Glomerular visceral epithelial cell (primary cell): ENCODE results near the gene KPNA6.
A peak's percentile ranks its signal among the peaks of the same experiment; 100 is the strongest.
"Not testable (repeated sequence)": the region's sequence is repeated elsewhere in the genome, so short reads cannot be mapped to it uniquely, and the experiment has no call there.

Experiments used
- DNase-seq: peaks from one replicate; pipeline ENCODE4 v3.0.0-alpha.2; 2016; ENCODE audit errors: extremely low spot score

Gene KPNA6

DNA sequence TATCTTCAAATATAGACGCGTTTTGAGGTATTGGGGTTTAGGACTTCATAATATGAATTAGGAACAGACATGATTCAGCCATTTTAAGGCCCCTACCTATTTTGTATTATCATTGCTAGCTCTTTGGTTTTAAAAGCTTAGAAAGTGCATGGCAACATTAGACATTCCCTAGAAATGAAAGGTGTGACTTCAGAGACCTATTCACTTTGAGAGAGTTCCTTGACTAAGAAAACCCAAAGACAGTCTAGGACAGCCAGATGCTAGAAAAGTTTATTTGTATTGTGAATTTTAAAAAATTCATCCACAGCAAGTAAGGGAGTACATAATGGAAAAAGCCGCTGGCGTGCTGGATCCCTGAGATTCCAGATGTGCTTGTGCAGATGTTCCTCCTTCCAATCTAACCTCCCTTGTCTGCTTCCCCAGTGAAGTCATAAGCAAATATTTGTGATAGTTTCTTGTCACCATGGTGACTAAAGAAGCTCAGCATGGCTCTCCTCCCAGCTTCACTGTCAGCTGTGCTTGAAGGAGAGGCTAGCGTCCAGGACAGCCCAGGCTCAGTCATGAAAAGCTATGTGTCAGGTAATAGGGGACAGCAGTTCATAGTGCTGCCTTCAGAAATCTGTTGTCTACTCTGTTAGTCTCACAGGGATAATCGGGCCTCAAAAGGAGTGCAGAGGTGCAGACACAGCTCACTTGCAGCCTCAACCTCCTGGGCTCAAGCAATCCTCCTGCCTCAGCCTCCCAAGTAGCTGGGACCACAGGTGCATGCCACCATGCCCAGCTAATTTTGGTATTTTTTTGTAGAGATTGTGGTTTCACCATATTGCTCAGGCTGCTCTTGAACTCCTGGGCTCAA, 34.8 kb downstream of the KPNA6 start:
- DNase-seq = peak; percentile 52

DNA sequence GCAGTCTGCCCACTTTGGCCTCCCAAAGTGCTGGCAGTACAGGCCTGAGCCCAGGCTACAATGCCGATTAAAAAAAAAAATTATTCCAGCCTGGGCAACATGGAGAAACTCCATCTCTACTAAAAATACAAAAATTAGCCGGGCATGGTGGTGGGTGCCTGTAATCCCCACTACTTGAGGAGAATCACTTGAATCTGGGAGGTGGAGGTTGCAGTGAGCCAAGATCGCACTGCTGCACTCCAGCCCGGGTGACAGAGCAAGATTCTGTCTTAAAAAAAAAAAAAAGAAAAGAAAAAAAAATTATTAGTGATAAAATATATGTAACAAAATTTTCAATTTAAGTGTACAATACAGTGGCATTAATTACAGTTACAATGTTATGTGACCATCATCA, 35.4 kb downstream of the KPNA6 start:
- DNase-seq = not testable (repeated sequence)

- DNase-seq = no peak
Measured at GRCh38 chr1:32144033-32144432, 36.2 kb downstream of the KPNA6 start.

- not testable (repeated sequence) for DNase-seq
Measured at GRCh38 chr1:32147799-32148198, 39.9 kb downstream of the KPNA6 start.

- DNase-seq = no peak
Measured at GRCh38 chr1:32150847-32151246, 43.0 kb downstream of the KPNA6 start.

DNA sequence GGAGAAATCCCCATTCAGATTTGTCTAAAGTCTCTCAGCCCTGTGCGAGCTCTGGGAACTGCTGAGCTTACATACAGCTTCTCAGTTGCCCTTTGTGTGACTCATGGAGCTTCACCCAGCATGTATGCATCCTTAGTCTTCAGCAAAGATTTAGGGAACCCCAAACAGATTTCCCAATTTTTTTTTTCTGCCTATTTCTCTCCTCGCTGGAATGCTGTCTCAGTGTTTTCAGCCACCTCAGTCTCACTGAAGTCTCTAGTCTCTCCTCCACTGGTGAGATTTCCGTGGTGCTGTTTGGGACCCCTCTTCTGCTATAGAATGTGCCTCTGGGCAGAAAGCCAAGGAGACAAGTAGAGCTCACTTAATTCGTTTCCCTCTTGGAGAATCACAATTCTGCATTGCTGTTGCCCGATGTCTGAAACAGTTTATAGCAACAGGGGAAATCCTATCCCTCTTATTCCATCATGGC, 43.5 kb downstream of the KPNA6 start:
- peak; percentile 45 for DNase-seq

DNA sequence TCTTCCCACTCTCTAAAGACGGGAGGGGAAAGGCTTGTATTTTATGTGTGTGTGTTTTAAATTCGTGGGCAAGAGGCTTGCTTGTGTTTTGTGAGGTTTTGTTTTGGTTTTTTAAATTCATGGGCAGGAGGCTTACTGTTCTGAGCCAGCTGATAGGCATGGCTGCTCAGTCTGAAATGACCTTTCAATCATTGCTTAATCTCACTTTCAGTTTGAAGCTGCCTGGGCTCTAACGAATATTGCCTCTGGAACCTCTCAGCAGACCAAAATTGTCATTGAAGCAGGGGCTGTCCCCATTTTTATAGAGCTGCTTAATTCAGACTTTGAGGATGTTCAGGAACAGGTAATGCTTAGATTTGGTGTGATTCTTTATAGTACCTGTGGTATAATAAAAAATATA, 51.3 kb downstream of the KPNA6 start:
- DNase-seq = no peak

- DNase-seq = no peak
Measured at GRCh38 chr1:32163405-32163804, 55.5 kb downstream of the KPNA6 start.

DNA sequence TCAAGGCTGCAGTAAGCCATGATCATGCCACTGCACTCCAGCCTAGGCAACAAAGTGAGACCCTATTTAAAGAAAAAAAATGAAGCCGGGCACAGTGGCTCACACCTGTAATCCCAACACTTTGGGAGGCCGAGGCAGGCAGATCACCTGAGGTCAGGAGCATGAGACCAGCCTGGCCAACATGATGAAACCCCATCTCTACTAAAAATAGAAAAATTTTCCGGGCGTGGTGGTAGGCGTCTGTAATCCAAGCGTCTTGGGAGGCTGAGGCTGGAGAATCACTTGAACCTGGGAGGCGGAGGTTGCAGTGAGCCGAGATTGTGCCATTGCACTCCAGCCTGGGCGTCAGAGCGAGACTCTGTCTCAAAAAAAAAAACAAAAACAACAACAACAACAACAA, 57.8 kb downstream of the KPNA6 start:
- DNase-seq = not testable (repeated sequence)

GRCh38 chr1:32170991-32171390, 63.1 kb downstream of the KPNA6 start:
- DNase-seq = no peak

- peak; percentile 49 for DNase-seq
Measured at GRCh38 chr1:32172621-32173245, 64.9 kb downstream of the KPNA6 start.

DNA sequence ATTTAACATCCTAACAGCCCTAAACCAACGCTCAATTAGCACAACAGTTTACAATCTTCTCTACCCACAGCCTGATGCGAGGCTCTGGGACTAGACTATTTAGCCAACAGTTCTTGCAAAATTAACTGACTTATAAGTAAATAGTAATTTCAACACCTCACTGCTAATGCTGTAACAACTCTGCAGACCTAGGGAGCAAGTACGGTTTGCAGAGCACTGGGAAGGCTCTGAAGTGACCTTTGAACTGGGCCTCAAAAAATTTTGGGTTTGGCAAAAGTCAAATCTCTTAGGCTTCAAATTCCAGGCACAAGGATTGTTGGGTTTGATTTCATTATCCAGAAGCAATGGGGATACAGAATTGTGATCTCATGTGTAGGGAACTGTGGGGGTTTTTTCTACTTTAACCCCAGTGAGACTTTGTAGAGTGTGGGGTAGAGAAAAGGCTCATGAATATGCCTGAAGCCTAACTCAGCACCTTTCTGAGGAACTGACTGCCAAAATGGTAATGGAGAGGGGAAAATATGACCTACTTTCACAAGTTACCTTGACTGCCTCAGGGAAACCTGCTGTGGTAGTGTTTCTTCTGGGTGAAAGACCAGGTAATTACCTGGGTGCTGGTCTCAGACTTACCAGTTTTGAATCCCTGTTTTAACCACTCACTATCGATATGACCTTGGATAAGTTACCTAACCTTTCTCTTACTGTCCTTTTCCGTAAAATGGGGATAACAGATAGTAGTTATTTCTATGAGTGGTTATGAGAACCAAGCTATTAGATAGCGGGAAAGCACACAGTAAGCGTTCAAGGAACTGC, 70.7 kb downstream of the KPNA6 start:
- no peak for DNase-seq

DNA sequence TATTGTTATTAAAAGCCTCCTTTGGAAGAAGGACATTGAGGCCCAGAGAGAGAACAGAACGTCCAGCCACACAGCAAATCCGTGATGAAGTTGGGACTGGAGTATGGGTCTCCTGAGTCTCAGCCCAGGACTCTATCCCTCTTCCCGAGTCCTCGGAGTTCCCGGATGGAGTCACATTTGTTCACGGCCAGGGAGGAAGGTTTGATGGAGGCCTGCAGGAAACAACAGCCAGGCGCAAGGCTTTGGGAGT, 71.3 kb downstream of the KPNA6 start:
- no peak for DNase-seq

DNA sequence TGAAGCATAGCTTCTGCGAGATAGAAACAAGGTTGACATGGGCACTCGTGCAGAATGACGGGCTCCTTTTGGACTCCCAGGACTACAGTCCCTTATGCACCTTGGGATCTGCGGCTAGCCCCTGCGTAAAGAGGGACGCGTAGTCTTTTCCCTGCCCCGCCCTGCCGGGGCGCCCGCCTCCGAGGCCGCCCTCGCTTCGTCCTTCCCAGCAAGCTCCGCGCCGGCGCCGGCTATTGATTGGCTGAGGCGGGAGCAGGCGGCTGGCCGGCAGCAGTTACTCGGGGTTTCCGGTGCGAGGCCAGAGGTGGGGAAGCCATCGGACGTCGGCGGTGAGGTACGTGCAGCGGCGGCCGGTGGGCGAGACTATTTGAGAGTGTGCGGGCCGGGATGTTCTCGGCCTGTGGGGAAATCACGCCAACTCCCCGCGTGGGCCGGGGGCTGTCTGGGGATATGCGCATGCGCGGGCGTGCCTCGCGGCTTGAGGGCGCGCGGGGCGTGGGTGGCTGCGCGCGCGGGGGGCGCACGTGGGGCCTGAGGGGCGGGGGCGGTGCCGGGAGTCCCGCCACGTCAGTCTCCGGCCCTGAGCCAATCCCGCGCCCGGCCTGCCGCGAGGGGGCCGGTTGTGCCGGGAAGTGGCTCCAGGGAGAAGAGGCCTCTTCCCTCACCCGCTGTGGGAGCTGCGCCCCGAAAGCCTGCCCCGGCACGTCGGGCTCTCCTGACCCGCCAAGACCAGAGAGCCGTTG, 71.8 kb downstream of the KPNA6 start, which contains the start of gene TXLNA:
Gene TXLNA, plus strand, starts transcription at position 233 of the 743 bp plus-strand sequence. CDS start 671 bp downstream, outside the sequence.
- peak; percentile 92 for DNase-seq

DNA sequence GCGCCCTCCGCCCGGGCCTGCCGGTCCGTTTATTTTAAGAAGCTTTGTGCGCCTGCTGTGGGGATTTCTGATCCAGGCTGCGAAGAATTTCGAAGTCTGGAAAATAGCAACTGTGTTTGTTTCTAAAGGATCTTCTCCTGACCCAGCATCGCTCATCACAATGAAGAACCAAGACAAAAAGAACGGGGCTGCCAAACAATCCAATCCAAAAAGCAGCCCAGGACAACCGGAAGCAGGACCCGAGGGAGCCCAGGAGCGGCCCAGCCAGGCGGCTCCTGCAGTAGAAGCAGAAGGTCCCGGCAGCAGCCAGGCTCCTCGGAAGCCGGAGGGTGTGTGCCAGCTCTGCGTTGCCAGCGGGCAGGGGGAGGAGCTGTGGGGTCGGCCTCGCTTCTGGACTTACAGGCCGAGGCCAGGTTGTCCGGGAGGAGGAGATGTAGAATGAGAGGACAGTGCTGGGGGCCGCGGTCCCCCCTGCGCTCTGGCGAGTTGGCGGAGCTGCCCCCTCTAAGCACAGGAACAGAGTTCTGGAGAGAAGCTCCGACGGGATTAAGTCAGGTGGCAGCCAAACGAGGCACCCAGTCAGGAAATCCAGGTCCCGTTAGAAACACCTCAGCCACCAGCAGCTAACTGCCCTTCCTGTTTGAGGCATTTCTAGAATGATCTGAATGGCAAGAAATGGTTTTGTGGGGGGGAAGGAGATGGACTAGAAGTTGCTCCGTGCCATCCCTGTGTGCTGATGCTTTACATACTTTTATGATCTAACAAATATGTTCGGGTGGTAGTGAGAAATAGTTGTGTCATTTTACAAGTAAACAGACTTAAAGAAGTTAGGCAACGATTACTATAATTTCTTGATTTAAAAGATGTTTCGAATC, 72.6 kb downstream of the KPNA6 start:
- peak; percentile 63 for DNase-seq

DNA sequence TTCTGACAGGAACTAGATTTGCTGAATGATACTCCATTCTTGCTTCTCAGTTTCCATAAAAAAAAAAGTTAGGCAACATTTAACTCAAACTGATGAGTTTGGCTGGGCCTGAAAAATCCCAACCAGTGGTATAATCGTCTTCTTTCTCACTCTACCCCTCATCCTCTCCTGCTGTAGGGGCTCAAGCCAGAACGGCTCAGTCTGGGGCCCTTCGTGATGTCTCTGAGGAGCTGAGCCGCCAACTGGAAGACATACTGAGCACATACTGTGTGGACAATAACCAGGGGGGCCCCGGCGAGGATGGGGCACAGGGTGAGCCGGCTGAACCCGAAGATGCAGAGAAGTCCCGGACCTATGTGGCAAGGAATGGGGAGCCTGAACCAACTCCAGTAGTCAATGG, 73.2 kb downstream of the KPNA6 start:
- no peak for DNase-seq

DNA sequence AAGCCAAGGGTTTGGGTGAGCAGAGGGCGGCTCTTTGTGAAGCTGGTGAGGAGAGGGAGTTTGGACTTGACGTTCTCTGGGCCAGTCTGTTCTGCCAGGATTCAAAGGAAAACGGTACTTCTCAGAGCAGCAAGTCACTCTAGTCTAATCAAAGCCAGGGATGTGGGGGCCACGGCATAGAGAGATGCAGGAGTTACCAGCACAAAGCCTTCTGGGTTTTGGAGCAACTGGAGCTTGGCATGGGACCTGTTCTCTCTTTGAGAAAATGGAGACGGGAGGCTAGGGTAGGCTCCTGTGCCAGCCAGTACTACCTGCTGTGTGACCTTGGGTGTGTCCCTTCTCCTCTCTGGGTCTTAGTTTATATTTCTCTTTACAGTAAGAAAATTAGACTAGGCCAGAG, 73.7 kb downstream of the KPNA6 start:
- no peak for DNase-seq

GRCh38 chr1:32182060-32182459, 74.2 kb downstream of the KPNA6 start:
- no peak for DNase-seq

GRCh38 chr1:32184650-32185049, 76.8 kb downstream of the KPNA6 start:
- no peak for DNase-seq

DNA sequence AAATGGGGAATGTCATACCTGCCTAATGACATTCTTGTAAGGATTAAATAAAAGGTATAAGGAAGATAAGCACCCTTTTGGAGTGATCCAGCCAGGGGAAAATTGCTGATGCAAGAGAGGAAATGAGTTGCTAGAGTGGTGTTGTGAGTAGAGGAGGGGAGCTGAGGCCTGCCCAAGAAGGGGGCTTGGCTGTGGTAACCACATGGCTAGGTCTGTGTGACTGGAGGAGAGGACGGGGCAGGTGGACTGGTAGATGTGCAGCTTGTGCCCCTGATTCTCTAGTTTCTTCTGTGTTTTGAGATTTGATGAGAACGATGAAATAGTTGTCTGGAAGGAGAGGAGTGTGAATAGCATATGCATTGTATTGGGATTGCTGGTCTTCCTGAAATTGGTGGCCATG, 78.2 kb downstream of the KPNA6 start:
- no peak for DNase-seq

DNA sequence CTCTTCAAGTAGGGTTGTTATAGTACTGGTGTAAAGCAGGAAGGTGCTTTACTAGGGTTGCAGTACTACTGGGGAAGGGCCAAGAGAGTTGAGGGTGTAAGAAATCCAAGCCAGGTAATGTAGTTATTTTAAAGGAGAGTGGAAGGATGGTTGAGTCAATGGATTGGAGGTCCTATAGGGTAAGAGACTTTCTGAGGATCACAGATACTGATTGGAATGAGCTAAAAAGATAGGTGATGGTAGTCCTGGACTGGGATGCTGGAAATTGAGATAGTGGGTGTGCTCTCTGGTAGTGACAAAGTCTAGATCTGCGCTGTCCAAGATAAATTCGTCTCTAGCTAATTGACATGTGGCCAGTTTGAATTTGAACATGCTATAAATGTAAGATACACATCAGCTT, 78.6 kb downstream of the KPNA6 start:
- DNase-seq = no peak
